ENCODE data around the gene KRR1. TPM values are rescaled to one million over a fixed set of nuclear protein-coding genes. Genes with fewer than 3 reads are reported as not detected.
"Not testable (repeated sequence)": the region's sequence is repeated elsewhere in the genome, so short reads cannot be mapped to it uniquely, and the experiment has no call there.

Gene KRR1
- total RNA-seq, 1 donor from 2014 or later = 31.1 TPM

GRCh38 chr12:75482646-75483045 is 28.8 kb downstream of the KRR1 start:
- intact Hi-C loops (cut with DNase I) = no loop called here
- DNase-seq (ENCODE audit: missing footprints) = no peak
- no peak for ATAC-seq

GRCh38 chr12:75481774-75482173 is 29.6 kb downstream of the KRR1 start:
- ATAC-seq (no peak), DNase-seq (ENCODE audit: missing footprints) (no peak)
- intact Hi-C loops (cut with DNase I) = no loop called here

- intact Hi-C loops (cut with DNase I) = no loop called here
- no peak for DNase-seq (ENCODE audit: missing footprints)
- ATAC-seq = no peak
These were observed 30.2 kb downstream of the KRR1 start for GRCh38 chr12:75481013-75481705.

GRCh38 chr12:75480469-75480949 is 30.9 kb downstream of the KRR1 start, which contains the start of gene GLIPR1:
TSS of gene GLIPR1 (plus strand) at chr12:75480755. CDS start at chr12:75480881, 126 bp downstream.
- ATAC-seq = peak; percentile 92
- intact Hi-C loops (cut with DNase I) = loop anchor here (1.0 kb wide), 1 partner anchor 14 kb away; no protein-coding TSS in a partner anchor
- DNase-seq (ENCODE audit: missing footprints) = peak; percentile 89

GRCh38 chr12:75479963-75480461 is 31.4 kb downstream of the KRR1 start:
- peak; percentile 27 for ATAC-seq
- intact Hi-C loops (cut with DNase I) = loop anchor here (1.0 kb wide), 1 partner anchor 14 kb away; no protein-coding TSS in a partner anchor
- no peak for DNase-seq (ENCODE audit: missing footprints)

GRCh38 chr12:75478116-75478794 is 33.2 kb downstream of the KRR1 start:
- no peak for DNase-seq (ENCODE audit: missing footprints)
- peak; percentile 31 for ATAC-seq
- intact Hi-C loops (cut with DNase I) = no loop called here

- DNase-seq (ENCODE audit: missing footprints) (no peak), ATAC-seq (no peak)
- intact Hi-C loops (cut with DNase I) = no loop called here
These were observed 34.3 kb downstream of the KRR1 start for GRCh38 chr12:75477137-75477536.

GRCh38 chr12:75476071-75476470 is 35.3 kb downstream of the KRR1 start:
- ATAC-seq (no peak), DNase-seq (ENCODE audit: missing footprints) (no peak)
- intact Hi-C loops (cut with DNase I) = no loop called here

GRCh38 chr12:75474116-75474515 is 37.3 kb downstream of the KRR1 start:
- intact Hi-C loops (cut with DNase I) = no loop called here
- DNase-seq (ENCODE audit: missing footprints) = no peak
- no peak for ATAC-seq

GRCh38 chr12:75471902-75472890 is 39.2 kb downstream of the KRR1 start:
- ATAC-seq (no peak), DNase-seq (ENCODE audit: missing footprints) (no peak)

GRCh38 chr12:75460204-75460603 is 51.2 kb downstream of the KRR1 start:
- intact Hi-C loops (cut with DNase I) = no loop called here
- ATAC-seq = no peak
- DNase-seq (ENCODE audit: missing footprints) = no peak

More at GRCh38 chr12:75471902-75472890, 39.2 kb downstream of the KRR1 start:
- intact Hi-C loops (cut with DNase I) = no loop called here

GRCh38 chr12:75459755-75460154 is 51.7 kb downstream of the KRR1 start:
- ATAC-seq (no peak), DNase-seq (ENCODE audit: missing footprints) (no peak)
- intact Hi-C loops (cut with DNase I) = no loop called here

GRCh38 chr12:75457866-75458265 is 53.5 kb downstream of the KRR1 start:
- DNase-seq (ENCODE audit: missing footprints); intact Hi-C loops (cut with DNase I); ATAC-seq: not testable (repeated sequence)

- no peak for DNase-seq (ENCODE audit: missing footprints)
- ATAC-seq = no peak
- intact Hi-C loops (cut with DNase I) = no loop called here
These were observed 54.2 kb downstream of the KRR1 start for GRCh38 chr12:75457191-75457590.

- intact Hi-C loops (cut with DNase I) = no loop called here
- no peak for DNase-seq (ENCODE audit: missing footprints)
- ATAC-seq = peak; percentile 31
These were observed 55.6 kb downstream of the KRR1 start for GRCh38 chr12:75455839-75456238.

- ATAC-seq (no peak), DNase-seq (ENCODE audit: missing footprints) (no peak)
- intact Hi-C loops (cut with DNase I) = no loop called here
These were observed 58.6 kb downstream of the KRR1 start for GRCh38 chr12:75452675-75453330.

- intact Hi-C loops (cut with DNase I) = no loop called here
- ATAC-seq (no peak), DNase-seq (ENCODE audit: missing footprints) (no peak)
These were observed 63.6 kb downstream of the KRR1 start for GRCh38 chr12:75447691-75448393.

GRCh38 chr12:75446857-75447256 is 64.6 kb downstream of the KRR1 start:
- DNase-seq (ENCODE audit: missing footprints) (no peak), ATAC-seq (no peak)
- intact Hi-C loops (cut with DNase I) = no loop called here

Measured in Right ventricle myocardium inferior (tissue), 1 donor.